ENCODE measurements around the gene SAMD13. TPM values are rescaled to one million over a fixed set of nuclear protein-coding genes. Genes with fewer than 3 reads are reported as not detected.
A peak's percentile ranks its signal among the peaks of the same experiment; 100 is the strongest.

The SAMD13 gene
- total RNA-seq, 1 donor from 2014 or later, result 1.9 TPM

DNA sequence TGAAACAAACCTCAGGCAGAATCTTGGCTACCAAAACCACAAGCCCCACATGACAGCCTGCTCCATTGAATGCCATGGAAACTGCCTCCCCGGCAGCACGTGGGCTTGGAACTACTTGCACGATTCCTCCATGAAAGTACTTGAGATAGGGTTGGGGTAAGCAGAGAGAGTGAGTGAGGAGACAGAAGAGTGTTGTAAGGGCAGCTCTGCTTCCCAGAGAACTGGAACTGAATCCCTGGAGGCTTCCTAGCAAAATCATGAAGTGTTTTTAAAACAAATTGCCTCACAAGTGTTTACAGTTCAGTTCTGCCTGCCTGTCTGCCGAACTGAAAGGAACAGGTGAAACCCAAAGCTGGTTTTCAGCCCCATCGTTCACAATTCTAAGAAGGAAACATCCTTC lies 61.5 kb downstream of the SAMD13 start:
- TF ChIP-seq, protein P1, sequence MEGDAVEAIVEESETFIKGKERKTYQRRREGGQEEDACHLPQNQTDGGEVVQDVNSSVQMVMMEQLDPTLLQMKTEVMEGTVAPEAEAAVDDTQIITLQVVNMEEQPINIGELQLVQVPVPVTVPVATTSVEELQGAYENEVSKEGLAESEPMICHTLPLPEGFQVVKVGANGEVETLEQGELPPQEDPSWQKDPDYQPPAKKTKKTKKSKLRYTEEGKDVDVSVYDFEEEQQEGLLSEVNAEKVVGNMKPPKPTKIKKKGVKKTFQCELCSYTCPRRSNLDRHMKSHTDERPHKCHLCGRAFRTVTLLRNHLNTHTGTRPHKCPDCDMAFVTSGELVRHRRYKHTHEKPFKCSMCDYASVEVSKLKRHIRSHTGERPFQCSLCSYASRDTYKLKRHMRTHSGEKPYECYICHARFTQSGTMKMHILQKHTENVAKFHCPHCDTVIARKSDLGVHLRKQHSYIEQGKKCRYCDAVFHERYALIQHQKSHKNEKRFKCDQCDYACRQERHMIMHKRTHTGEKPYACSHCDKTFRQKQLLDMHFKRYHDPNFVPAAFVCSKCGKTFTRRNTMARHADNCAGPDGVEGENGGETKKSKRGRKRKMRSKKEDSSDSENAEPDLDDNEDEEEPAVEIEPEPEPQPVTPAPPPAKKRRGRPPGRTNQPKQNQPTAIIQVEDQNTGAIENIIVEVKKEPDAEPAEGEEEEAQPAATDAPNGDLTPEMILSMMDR (IDR thresholded peaks at IDR 0.05; ENCODE audit: insufficient read depth, low read length, poor library complexity, severe bottlenecking), result no peak
- no peaks in the 10 kb centered on the region for H3K27me3 ChIP-seq (ENCODE audit: control insufficient read depth, insufficient read depth, low read length)

DNA sequence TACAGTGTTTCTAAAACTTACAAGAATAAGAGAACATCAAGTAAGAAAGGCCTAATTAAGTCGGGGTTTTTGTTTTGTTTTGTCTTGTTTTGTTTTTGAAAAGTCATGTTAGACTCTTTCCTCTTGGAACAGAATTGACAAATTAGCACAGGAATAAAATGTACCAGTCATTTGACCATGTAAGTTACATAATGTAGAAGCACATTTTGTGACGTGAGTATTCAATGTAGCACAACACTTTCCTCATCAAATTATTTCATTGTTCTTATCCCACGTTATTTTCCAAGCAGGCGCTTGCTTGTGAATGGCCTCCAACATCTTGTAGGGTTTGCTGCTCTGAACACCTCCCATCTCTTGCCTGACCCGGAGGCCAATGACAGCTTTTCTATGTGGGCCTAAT lies 62.1 kb downstream of the SAMD13 start:
- no peak for DNase-seq (ENCODE audit: low read depth)
- no peaks in the 10 kb centered on the region for H3K27me3 ChIP-seq (ENCODE audit: control insufficient read depth, insufficient read depth, low read length)
- H3K4me3 ChIP-seq (ENCODE audit: low read depth, low read length), result no peak overlapping the region
- TF ChIP-seq, protein P1 (IDR thresholded peaks at IDR 0.05; ENCODE audit: insufficient read depth, low read length, poor library complexity, severe bottlenecking), result no peak
- no peaks in the 10 kb centered on the region for H3K36me3 ChIP-seq (ENCODE audit: control insufficient read depth, insufficient read depth, low read length)

More for the DNA sequence above, 61.5 kb downstream of the SAMD13 start:
- no peak for DNase-seq (ENCODE audit: low read depth)
- Histone ChIP-seq H3K36me3 (ENCODE audit: control insufficient read depth, insufficient read depth, low read length) (no peaks in the 10 kb centered on the region), H3K4me3 (ENCODE audit: low read depth, low read length) (no peak overlapping the region)

DNA sequence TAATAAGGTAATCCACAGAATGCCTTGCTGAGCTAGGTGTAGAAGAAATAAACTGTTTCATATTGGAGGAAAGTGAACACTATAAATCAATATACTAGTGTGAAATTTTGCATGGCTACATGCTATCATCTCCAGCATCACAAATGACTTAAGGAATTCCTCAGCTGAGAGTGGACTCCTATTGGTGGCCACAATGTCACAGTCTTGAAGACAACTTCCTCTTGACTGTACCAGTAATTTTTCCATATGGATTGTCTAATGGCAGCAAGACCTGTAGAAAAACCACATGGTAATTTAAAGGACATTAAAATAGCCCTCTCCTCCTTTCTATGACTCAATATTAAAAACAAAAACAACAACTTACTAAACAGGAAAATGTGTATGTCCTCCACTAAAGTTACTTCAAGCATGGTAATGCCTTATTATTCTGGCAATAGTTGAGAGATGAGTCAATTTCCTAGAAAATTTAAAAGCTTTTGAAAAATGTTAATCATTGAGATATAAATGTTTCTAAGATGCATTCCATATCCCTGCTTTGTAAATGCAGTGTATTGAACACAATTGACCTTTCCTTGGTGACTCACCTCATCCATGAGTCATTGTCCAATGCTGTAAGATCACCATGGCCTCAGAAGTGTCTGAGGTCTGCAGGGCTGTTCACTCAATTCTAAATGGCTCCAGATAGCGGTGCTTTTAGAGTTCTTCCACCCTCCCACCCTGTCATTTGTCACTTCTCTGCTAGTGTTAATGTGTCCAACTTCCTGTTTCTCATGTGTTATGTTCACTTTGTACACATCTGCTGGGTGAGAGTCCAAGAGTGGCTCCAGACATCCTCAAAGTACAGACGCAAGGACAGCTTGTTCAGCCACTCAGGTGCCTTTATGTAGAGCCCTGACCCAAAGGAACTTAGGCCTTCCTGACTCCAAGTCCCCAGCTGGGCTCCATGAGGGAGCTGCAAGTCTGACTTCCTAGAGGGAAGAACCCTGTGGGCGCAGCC lies 64.0 kb downstream of the SAMD13 start:
- Histone ChIP-seq H3K36me3 (ENCODE audit: control insufficient read depth, insufficient read depth, low read length) (no peaks in the 10 kb centered on the region), H3K27me3 (ENCODE audit: control insufficient read depth, insufficient read depth, low read length) (no peaks in the 10 kb centered on the region), H3K4me3 (ENCODE audit: low read depth, low read length) (no peak overlapping the region)
- TF ChIP-seq, protein P1 (IDR thresholded peaks at IDR 0.05; ENCODE audit: insufficient read depth, low read length, poor library complexity, severe bottlenecking), result no peak
- DNase-seq (ENCODE audit: low read depth), result peak; percentile 87

DNA sequence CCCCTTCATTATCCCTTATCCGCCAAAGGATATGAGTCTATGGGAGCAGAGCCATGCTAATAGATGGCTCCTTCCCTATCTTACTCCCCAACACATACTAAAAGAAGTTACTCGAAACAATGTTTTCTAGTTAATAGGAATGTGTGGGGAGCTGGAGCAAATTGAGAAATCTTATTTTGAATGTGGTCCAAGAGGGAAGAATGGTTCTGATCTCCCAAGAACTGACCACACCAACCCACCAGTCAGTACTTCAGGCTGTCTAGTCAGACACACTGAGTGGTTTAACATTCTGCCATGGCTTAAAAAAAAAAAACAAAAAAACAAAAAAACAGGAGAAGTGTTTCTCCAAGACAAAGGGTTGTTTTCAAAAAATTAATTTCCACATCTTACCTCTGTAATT lies 65.3 kb downstream of the SAMD13 start:
- no peak for DNase-seq (ENCODE audit: low read depth)
- Histone ChIP-seq H3K27me3 (ENCODE audit: control insufficient read depth, insufficient read depth, low read length) (no peaks in the 10 kb centered on the region), H3K4me3 (ENCODE audit: low read depth, low read length) (no peak overlapping the region), H3K36me3 (ENCODE audit: control insufficient read depth, insufficient read depth, low read length) (no peaks in the 10 kb centered on the region)
- TF ChIP-seq, protein P1 (IDR thresholded peaks at IDR 0.05; ENCODE audit: insufficient read depth, low read length, poor library complexity, severe bottlenecking), result no peak

DNA sequence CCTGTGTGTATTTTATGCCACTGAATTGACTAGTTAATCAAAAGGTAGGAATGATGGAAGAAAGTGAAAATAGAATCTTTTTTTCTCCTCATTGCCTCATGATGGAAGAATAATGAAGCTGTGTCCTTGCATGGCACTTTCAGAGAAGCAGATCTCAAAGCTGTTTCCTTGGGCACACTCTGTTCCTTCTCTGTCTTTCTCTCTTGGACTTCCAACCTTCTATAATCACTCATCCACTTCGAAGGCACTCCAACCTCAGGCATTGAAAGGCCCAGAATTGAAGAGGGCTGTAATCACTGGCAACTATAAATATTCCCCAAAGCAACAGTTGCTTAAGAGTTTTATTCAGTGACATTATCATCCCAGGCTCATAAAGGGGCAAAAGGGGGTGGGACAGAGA lies 65.7 kb downstream of the SAMD13 start:
- no peaks in the 10 kb centered on the region for H3K27me3 ChIP-seq (ENCODE audit: control insufficient read depth, insufficient read depth, low read length)
- H3K4me3 ChIP-seq (ENCODE audit: low read depth, low read length), result no peak overlapping the region
- TF ChIP-seq, protein P1 (IDR thresholded peaks at IDR 0.05; ENCODE audit: insufficient read depth, low read length, poor library complexity, severe bottlenecking), result no peak
- H3K36me3 ChIP-seq (ENCODE audit: control insufficient read depth, insufficient read depth, low read length), result no peaks in the 10 kb centered on the region
- no peak for DNase-seq (ENCODE audit: low read depth)
